GM23338 (cell line): Measurements from ENCODE around the gene CD46. TPM values are rescaled to one million over a fixed set of nuclear protein-coding genes. Genes with fewer than 3 reads are reported as not detected.

Source experiments
- CREB1 ChIP-seq: fragments of 250-450 bp; sonication (Bioruptor Pico); IDR thresholded peaks from 2 replicates; pipeline ENCODE4 v1.5.0; 2020; ENCODE audit warnings: low read depth, mild to moderate bottlenecking, moderate library complexity
- NANOG ChIP-seq: IDR thresholded peaks from 2 replicates; pipeline ENCODE4 v1.6.1; 2016; ENCODE audit warnings: antibody characterized with exemption, borderline replicate concordance
- polyA plus RNA-seq: library from polyadenylated mRNA; unstranded; fragments of >200 nt; fragmentation: Nextera tagmentation; extraction: Ambion mirVana; gene quantifications from 2 replicates; pipeline ENCODE4 v1.2.1, GENCODE V29; 2016
- total RNA-seq: library from RNA; depleted of rRNA; stranded (reverse); fragments of >200 nt; shearing (Covaris generic); gene quantifications from 2 replicates; pipeline ENCODE4 v1.2.3, GENCODE V29; 2014
- TF ChIP-seq, protein P1 (sequence below): fragments of 250-450 bp; sonication (Bioruptor Pico); IDR thresholded peaks from 2 replicates; pipeline ENCODE4 v1.5.0; 2020; ENCODE audit warnings: mild to moderate bottlenecking, moderate library complexity
- TF ChIP-seq, protein P2 (sequence below): IDR thresholded peaks from 2 replicates; pipeline ENCODE4 v1.6.1; 2016; ENCODE audit warnings: antibody characterized with exemption
- TF ChIP-seq, protein P3 (sequence below), 2 experiments: fragments of 200-600 bp in 1 of 2; sonication (generic) in 1 of 2; conservative IDR thresholded peaks; 2 replicates each; pipeline versions ENCODE4 v1.5.1 to v1.6.1; 2016 to 2017; ENCODE audit warnings: antibody characterized with exemption in 2 of 2, low read depth in 2 of 2, mild to moderate bottlenecking in 2 of 2, moderate library complexity in 1 of 2

CD46 gene
- total and polyA plus RNA-seq, 2 experiments from 2014 or later: 199 to 209 TPM

DNA sequence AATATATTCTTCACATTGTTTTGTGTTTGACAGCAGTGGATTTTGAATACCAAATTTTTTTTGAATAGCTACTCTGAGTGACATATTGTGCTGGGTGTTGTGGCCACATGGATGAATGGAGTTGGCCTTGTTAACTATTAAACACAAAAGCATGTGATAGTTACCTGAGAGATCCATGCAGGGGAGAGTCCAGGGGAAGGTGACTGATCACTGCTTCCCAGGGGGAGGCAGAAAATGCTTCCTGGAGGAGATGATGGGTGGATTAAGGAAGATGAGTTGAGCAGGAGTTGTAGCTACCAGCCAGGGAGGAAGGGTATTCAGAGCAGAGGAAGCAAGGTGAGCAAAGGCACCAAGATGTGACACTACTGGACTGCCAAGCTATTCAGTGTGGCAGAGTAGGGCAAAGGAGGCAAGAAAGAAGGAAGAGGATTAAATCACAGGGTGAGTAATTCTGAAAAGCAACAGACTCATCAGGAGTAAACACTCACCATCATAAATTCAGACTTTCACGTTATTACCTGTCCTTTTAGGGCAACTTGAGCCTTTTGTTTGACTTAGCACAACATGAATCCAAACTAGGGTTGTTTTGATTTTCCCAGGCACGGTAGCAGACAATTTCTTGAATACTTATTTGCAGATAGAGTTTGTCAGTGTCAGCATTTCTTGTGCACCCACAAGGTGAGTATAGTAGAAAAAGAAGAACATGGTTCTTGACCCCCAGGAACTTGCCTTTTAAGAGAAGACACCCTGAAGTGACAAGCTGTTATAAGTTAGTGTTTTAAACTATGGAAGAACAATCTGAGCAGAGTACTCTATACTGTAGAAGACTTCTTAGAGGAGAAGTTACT lies 4.2 kb downstream of the CD46 start (continued):
- TF ChIP-seq, protein P1, sequence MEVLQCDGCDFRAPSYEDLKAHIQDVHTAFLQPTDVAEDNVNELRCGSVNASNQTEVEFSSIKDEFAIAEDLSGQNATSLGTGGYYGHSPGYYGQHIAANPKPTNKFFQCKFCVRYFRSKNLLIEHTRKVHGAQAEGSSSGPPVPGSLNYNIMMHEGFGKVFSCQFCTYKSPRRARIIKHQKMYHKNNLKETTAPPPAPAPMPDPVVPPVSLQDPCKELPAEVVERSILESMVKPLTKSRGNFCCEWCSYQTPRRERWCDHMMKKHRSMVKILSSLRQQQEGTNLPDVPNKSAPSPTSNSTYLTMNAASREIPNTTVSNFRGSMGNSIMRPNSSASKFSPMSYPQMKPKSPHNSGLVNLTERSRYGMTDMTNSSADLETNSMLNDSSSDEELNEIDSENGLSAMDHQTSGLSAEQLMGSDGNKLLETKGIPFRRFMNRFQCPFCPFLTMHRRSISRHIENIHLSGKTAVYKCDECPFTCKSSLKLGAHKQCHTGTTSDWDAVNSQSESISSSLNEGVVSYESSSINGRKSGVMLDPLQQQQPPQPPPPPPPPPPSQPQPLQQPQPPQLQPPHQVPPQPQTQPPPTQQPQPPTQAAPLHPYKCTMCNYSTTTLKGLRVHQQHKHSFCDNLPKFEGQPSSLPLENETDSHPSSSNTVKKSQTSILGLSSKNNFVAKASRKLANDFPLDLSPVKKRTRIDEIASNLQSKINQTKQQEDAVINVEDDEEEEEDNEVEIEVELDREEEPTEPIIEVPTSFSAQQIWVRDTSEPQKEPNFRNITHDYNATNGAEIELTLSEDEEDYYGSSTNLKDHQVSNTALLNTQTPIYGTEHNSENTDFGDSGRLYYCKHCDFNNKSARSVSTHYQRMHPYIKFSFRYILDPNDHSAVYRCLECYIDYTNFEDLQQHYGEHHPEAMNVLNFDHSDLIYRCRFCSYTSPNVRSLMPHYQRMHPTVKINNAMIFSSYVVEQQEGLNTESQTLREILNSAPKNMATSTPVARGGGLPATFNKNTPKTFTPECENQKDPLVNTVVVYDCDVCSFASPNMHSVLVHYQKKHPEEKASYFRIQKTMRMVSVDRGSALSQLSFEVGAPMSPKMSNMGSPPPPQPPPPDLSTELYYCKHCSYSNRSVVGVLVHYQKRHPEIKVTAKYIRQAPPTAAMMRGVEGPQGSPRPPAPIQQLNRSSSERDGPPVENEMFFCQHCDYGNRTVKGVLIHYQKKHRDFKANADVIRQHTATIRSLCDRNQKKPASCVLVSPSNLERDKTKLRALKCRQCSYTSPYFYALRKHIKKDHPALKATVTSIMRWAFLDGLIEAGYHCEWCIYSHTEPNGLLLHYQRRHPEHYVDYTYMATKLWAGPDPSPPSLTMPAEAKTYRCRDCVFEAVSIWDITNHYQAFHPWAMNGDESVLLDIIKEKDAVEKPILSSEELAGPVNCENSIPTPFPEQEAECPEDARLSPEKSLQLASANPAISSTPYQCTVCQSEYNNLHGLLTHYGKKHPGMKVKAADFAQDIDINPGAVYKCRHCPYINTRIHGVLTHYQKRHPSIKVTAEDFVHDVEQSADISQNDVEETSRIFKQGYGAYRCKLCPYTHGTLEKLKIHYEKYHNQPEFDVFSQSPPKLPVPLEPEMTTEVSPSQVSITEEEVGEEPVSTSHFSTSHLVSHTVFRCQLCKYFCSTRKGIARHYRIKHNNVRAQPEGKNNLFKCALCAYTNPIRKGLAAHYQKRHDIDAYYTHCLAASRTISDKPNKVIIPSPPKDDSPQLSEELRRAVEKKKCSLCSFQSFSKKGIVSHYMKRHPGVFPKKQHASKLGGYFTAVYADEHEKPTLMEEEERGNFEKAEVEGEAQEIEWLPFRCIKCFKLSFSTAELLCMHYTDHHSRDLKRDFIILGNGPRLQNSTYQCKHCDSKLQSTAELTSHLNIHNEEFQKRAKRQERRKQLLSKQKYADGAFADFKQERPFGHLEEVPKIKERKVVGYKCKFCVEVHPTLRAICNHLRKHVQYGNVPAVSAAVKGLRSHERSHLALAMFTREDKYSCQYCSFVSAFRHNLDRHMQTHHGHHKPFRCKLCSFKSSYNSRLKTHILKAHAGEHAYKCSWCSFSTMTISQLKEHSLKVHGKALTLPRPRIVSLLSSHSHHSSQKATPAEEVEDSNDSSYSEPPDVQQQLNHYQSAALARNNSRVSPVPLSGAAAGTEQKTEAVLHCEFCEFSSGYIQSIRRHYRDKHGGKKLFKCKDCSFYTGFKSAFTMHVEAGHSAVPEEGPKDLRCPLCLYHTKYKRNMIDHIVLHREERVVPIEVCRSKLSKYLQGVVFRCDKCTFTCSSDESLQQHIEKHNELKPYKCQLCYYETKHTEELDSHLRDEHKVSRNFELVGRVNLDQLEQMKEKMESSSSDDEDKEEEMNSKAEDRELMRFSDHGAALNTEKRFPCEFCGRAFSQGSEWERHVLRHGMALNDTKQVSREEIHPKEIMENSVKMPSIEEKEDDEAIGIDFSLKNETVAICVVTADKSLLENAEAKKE (CRISPR knock-in tag): no peak
- no peak for TF ChIP-seq CREB1 (CRISPR knock-in tag)
- TF ChIP-seq, protein P2, sequence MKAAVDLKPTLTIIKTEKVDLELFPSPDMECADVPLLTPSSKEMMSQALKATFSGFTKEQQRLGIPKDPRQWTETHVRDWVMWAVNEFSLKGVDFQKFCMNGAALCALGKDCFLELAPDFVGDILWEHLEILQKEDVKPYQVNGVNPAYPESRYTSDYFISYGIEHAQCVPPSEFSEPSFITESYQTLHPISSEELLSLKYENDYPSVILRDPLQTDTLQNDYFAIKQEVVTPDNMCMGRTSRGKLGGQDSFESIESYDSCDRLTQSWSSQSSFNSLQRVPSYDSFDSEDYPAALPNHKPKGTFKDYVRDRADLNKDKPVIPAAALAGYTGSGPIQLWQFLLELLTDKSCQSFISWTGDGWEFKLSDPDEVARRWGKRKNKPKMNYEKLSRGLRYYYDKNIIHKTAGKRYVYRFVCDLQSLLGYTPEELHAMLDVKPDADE: no peak
- TF ChIP-seq NANOG: no peak
- TF ChIP-seq, protein P3, sequence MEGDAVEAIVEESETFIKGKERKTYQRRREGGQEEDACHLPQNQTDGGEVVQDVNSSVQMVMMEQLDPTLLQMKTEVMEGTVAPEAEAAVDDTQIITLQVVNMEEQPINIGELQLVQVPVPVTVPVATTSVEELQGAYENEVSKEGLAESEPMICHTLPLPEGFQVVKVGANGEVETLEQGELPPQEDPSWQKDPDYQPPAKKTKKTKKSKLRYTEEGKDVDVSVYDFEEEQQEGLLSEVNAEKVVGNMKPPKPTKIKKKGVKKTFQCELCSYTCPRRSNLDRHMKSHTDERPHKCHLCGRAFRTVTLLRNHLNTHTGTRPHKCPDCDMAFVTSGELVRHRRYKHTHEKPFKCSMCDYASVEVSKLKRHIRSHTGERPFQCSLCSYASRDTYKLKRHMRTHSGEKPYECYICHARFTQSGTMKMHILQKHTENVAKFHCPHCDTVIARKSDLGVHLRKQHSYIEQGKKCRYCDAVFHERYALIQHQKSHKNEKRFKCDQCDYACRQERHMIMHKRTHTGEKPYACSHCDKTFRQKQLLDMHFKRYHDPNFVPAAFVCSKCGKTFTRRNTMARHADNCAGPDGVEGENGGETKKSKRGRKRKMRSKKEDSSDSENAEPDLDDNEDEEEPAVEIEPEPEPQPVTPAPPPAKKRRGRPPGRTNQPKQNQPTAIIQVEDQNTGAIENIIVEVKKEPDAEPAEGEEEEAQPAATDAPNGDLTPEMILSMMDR (conservative IDR thresholded peaks at IDR 0.05; ENCODE audit: low read depth in 2 of 2): no peak
